CD14-positive monocyte (primary cell): Measurements from ENCODE around the gene TEAD4. TPM values are rescaled to one million over a fixed set of nuclear protein-coding genes. Genes with fewer than 3 reads are reported as not detected.

Experiments
- DNase-seq, 3 donors: peaks; one replicate each; pipeline ENCODE4 v3.0.0-alpha.2; 2011 to 2022
- H2AFZ ChIP-seq: 2 replicates; pipeline ENCODE4 v1.6.0; 2012; ENCODE audit warnings: mild to moderate bottlenecking, low read depth, low read length, inconsistent platforms; ENCODE audit not compliant: insufficient read depth, poor library complexity, severe bottlenecking
- H3K27ac ChIP-seq, 2 donors: 1 replicate in 1 of 2; 2 replicates in 1 of 2; pipeline ENCODE4 v1.5.1; 2012 to 2013; ENCODE audit warnings: low read length in 2 of 2, control low read depth in 1 of 2, inconsistent platforms in 1 of 2, low read depth in 1 of 2, mild to moderate bottlenecking in 1 of 2
- H3K27me3 ChIP-seq, 2 donors: one replicate each; pipeline versions ENCODE4 v1.6.0 to v1.6.1; 2011 to 2013; ENCODE audit warnings: low read length in 2 of 2; ENCODE audit not compliant: control insufficient read depth in 2 of 2, insufficient read depth in 2 of 2
- H3K36me3 ChIP-seq, 2 donors: replicated peaks in 1 of 2; 1 replicate in 1 of 2; 2 replicates in 1 of 2; pipeline versions ENCODE4 v1.5.1 to v1.6.1; 2012 to 2013; ENCODE audit warnings: low read length in 2 of 2, control low read depth in 1 of 2, inconsistent platforms in 1 of 2, mild to moderate bottlenecking in 1 of 2; ENCODE audit not compliant: insufficient read depth in 2 of 2, control insufficient read depth in 1 of 2
- H3K4me1 ChIP-seq, 2 donors: 1 replicate in 1 of 2; 2 replicates in 1 of 2; pipeline versions ENCODE4 v1.5.1 to v1.6.1; 2012 to 2013; ENCODE audit warnings: low read length in 2 of 2, control low read depth in 1 of 2, inconsistent platforms in 1 of 2, mild to moderate bottlenecking in 1 of 2, moderate library complexity in 1 of 2; ENCODE audit not compliant: insufficient read depth in 2 of 2, control insufficient read depth in 1 of 2
- H3K4me2 ChIP-seq: replicated peaks from 2 replicates; pipeline ENCODE3; 2012; ENCODE audit warnings: low read length, moderate library complexity, mild to moderate bottlenecking; ENCODE audit not compliant: poor library complexity, severe bottlenecking; ENCODE audit errors: extremely low read depth
- H3K4me3 ChIP-seq, 3 experiments: fragments of 200-600 bp in 1 of 3; sonication (generic) in 1 of 3; replicated peaks in 1 of 3; 1 replicate in 2 of 3; 2 replicates in 1 of 3; pipeline ENCODE4 v1.5.1; 2011 to 2013; ENCODE audit warnings: low read length in 3 of 3, mild to moderate bottlenecking in 3 of 3, control low read depth in 2 of 3, low read depth in 2 of 3, inconsistent platforms in 1 of 3, moderate library complexity in 1 of 3
- H3K79me2 ChIP-seq: 2 replicates; pipeline ENCODE4 v1.6.0; 2012; ENCODE audit warnings: mild to moderate bottlenecking, control low read depth, inconsistent platforms, low read length, moderate library complexity; ENCODE audit not compliant: insufficient read depth
- H3K9ac ChIP-seq: 2 replicates; pipeline ENCODE4 v1.6.0; 2017; ENCODE audit warnings: low read length, mild to moderate bottlenecking; ENCODE audit not compliant: insufficient read depth, poor library complexity, severe bottlenecking
- H3K9me3 ChIP-seq, 2 donors: replicated peaks in 1 of 2; 1 replicate in 1 of 2; 2 replicates in 1 of 2; pipeline versions ENCODE4 v1.5.1 to v1.6.1; 2012 to 2013; ENCODE audit warnings: low read length in 2 of 2, control low read depth in 1 of 2; ENCODE audit not compliant: control insufficient read depth in 1 of 2, insufficient read depth in 1 of 2
- H4K20me1 ChIP-seq: 2 replicates; pipeline ENCODE4 v1.6.0; 2012; ENCODE audit warnings: mild to moderate bottlenecking, low read length, control low read depth, moderate library complexity; ENCODE audit not compliant: insufficient read depth
- H3K27ac Mint-ChIP-seq, 7 donors: one replicate each; pipeline ENCODE4 v1.8.0; 2020; ENCODE audit warnings: mild to moderate bottlenecking in 7 of 7, mixed read lengths in 7 of 7, moderate library complexity in 6 of 7, inconsistent platforms in 2 of 7
- H3K27me3 Mint-ChIP-seq, 3 donors: one replicate each; pipeline ENCODE4 v1.8.0; 2021 to 2022; ENCODE audit warnings: low read depth in 3 of 3, mild to moderate bottlenecking in 3 of 3, mixed read lengths in 3 of 3, moderate library complexity in 3 of 3, inconsistent platforms in 1 of 3
- H3K36me3 Mint-ChIP-seq, 2 donors: one replicate each; pipeline ENCODE4 v1.8.0; 2020; ENCODE audit warnings: mixed read lengths in 2 of 2, inconsistent platforms in 1 of 2, mild to moderate bottlenecking in 1 of 2
- H3K4me1 Mint-ChIP-seq: one replicate; pipeline ENCODE4 v1.8.0; 2020; ENCODE audit warnings: mild to moderate bottlenecking, mixed read lengths
- H3K4me3 Mint-ChIP-seq, 2 donors: one replicate each; pipeline ENCODE4 v1.8.0; 2020; ENCODE audit warnings: mild to moderate bottlenecking in 2 of 2, mixed read lengths in 2 of 2, moderate library complexity in 1 of 2
- H3K9me3 Mint-ChIP-seq, 7 donors: one replicate each; pipeline ENCODE4 v1.8.0; 2020 to 2022; ENCODE audit warnings: mixed read lengths in 7 of 7, mild to moderate bottlenecking in 6 of 7, moderate library complexity in 6 of 7, inconsistent platforms in 2 of 7
- CTCF ChIP-seq: fragments of 200-600 bp; IDR thresholded peaks from one replicate; pipeline ENCODE4 v1.8.0; 2022; ENCODE audit warnings: antibody characterized with exemption, mild to moderate bottlenecking
- WGBS: methylation state at CpG from one replicate; pipeline ENCODE4 v1.1.5; 2013; ENCODE audit warnings: missing lambda C conversion rate; ENCODE audit not compliant: insufficient coverage; 5-methylcytosine and 5-hydroxymethylcytosine counted together
- intact Hi-C, 2 donors: fragments of 100-400 bp; cut with micrococcal nuclease; formaldehyde crosslinking; loops; one replicate each; pipeline versions ENCODE4 v1.15.0 to v1.15.1; 2023
- polyA plus RNA-seq, 3 donors: library from polyadenylated mRNA; depleted of rRNA in 1 of 3; unstranded in 2 of 3; stranded (reverse) in 1 of 3; fragments of 300-500 nt in 2 of 3; fragments of >200 nt in 1 of 3; fragmentation: Illumina TruSeq in 2 of 3; gene quantifications; 1 replicate in 2 of 3; 2 replicates in 1 of 3; pipeline ENCODE4 v1.2.3, GENCODE V29; 2012 to 2021

TEAD4 gene
- polyA plus RNA-seq, 3 donors, result not detected

DNA sequence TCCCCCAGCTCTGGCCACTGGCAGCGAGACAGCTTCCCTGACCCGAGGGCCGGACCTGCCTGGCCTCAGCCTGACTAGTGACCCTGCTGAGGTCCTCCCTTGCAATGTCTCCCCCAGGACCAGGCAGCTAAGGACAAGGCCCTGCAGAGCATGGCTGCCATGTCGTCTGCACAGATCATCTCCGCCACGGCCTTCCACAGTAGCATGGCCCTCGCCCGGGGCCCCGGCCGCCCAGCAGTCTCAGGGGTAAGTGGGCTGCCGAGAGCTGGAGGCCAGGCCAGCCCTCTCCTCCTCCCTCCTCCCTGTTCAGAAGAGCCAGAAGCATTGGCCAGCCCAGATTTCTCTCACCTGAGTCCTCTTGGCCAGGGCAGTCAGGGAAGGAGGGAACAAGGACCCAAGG, 58.1 kb downstream of the TEAD4 start:
- H3K9me3 ChIP-seq, result no peaks in the 10 kb centered on the region
- 99% methylated on average over 10 of the region's 11 CpGs for WGBS
- H3K36me3 Mint-ChIP-seq, result no peaks in the 10 kb centered on the region
- H3K4me2 ChIP-seq, result no peak overlapping the region
- intact Hi-C loops, result no loop called here
- H3K4me1 ChIP-seq, result peaks cover 0 to 2% of the 10 kb centered on the region in 2 donors
- H3K36me3 ChIP-seq, result no peaks in the 10 kb centered on the region
- DNase-seq, result no peak
- peaks cover 4% of the 10 kb centered on the region for H3K4me1 Mint-ChIP-seq
- no peaks in the 10 kb centered on the region for H3K79me2 ChIP-seq
- no peak overlapping the region for H3K27ac Mint-ChIP-seq
- H3K9me3 Mint-ChIP-seq, result no peaks in the 10 kb centered on the region
- H3K27me3 ChIP-seq, result peaks cover 0 to 2% of the 10 kb centered on the region in 2 donors
- H4K20me1 ChIP-seq, result no peaks in the 10 kb centered on the region
- H3K9ac ChIP-seq, result no peak overlapping the region
- no peak overlapping the region for H3K27ac ChIP-seq
- H3K4me3 Mint-ChIP-seq, result no peak overlapping the region
- no peak overlapping the region for H3K4me3 ChIP-seq
- H2AFZ ChIP-seq, result no peak overlapping the region
- TF ChIP-seq CTCF, result no peak
- peaks cover 0 to 18% (median 3%) of the 10 kb centered on the region in 3 donors for H3K27me3 Mint-ChIP-seq

GRCh38 chr12:3018284-3019004, 59.2 kb downstream of the TEAD4 start:
- peaks cover 0 to 2% of the 10 kb centered on the region in 2 donors for H3K4me1 ChIP-seq

More at GRCh38 chr12:3018284-3019004, 59.2 kb downstream of the TEAD4 start:
- H3K4me1 Mint-ChIP-seq, result peaks cover 4% of the 10 kb centered on the region
- no peaks in the 10 kb centered on the region for H3K36me3 Mint-ChIP-seq
- Histone ChIP-seq H3K27me3 (peaks cover 0 to 2% of the 10 kb centered on the region in 2 donors), H2AFZ (no peak overlapping the region), H3K36me3 (no peaks in the 10 kb centered on the region), H3K4me3 (no peak overlapping the region), H3K4me2 (no peak overlapping the region), H3K9ac (no peak overlapping the region), H4K20me1 (no peaks in the 10 kb centered on the region), H3K9me3 (no peaks in the 10 kb centered on the region), H3K79me2 (no peaks in the 10 kb centered on the region), H3K27ac (no peak overlapping the region)
- peaks cover 1 to 18% (median 5%) of the 10 kb centered on the region in 3 donors for H3K27me3 Mint-ChIP-seq
- no peak overlapping the region for H3K4me3 Mint-ChIP-seq
- no peak overlapping the region for H3K27ac Mint-ChIP-seq
- no peak for TF ChIP-seq CTCF
- WGBS, result 93% methylated on average over 14 of the region's 15 CpGs
- H3K9me3 Mint-ChIP-seq, result no peaks in the 10 kb centered on the region
- intact Hi-C loops, result no loop called here
- no peak for DNase-seq
